GM19438 (cell line): ENCODE results near the gene ADAP1.
A peak's percentile ranks its signal among the peaks of the same experiment; 100 is the strongest.
"Not testable (repeated sequence)": the region's sequence is repeated elsewhere in the genome, so short reads cannot be mapped to it uniquely, and the experiment has no call there.

Experiments used
- ATAC-seq: cut with Tn5 transposase; IDR thresholded peaks from one replicate; pipeline ENCODE4 v1.9.1; 2021; ENCODE audit warnings: low read depth; ENCODE audit not compliant: unreplicated experiment

ADAP1 gene

DNA sequence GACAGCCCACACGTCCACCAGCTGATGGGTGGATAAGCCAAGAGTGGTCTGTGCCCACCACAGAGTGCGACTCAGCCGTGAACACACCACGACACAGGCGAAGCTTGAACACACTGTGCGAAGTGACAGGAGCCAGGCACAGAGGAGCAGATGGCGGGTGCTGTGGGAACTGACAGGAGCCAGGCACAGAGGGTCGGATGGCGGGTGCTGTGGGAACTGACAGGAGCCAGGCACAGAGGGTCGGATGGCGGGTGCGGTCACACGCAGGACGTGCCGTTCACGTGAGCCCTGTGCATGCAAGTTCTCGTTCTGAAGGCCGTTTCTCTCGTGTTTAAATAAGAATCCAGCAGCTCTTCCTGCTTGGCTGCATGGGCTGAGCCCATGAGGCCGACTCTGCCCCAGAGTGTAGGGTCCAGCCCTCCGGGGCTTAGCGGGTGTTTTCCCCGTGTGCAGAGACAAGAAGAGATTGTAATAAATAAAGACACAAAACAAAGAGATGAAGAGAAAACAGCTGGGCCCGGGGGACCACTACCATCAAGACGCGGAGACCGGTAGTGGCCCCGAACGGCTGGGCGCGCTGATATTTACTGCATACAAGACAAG lies 5.9 kb upstream of the ADAP1 start:
- ATAC-seq: no peak

GRCh38 chr7:959740-960139 lies 5.3 kb upstream of the ADAP1 start:
- not testable (repeated sequence) for ATAC-seq

DNA sequence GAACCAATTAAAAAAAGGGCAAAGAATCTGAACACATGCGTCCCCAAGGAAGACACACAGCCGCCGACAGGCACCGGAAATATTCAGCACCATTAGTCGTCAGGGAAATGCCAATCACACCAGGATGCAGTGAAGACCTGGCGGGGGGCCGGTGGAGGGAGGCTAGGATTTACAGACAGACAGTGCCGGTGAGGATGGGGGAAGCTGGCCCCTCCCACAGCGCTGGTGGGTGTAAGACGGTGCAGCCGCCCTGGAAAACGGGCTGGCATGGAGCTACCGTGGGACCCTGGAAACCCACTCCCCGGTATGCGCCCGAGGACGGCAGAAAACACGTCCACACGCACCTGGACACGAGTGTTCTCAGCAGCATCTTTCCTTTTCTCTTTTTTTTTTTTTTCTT lies 4.8 kb upstream of the ADAP1 start:
- no peak for ATAC-seq

- no peak for ATAC-seq
Measured at GRCh38 chr7:958221-959200, 4.0 kb upstream of the ADAP1 start.

GRCh38 chr7:957418-958220 lies 3.1 kb upstream of the ADAP1 start:
- no peak for ATAC-seq

GRCh38 chr7:956031-956430 lies 1.6 kb upstream of the ADAP1 start:
- ATAC-seq: no peak

DNA sequence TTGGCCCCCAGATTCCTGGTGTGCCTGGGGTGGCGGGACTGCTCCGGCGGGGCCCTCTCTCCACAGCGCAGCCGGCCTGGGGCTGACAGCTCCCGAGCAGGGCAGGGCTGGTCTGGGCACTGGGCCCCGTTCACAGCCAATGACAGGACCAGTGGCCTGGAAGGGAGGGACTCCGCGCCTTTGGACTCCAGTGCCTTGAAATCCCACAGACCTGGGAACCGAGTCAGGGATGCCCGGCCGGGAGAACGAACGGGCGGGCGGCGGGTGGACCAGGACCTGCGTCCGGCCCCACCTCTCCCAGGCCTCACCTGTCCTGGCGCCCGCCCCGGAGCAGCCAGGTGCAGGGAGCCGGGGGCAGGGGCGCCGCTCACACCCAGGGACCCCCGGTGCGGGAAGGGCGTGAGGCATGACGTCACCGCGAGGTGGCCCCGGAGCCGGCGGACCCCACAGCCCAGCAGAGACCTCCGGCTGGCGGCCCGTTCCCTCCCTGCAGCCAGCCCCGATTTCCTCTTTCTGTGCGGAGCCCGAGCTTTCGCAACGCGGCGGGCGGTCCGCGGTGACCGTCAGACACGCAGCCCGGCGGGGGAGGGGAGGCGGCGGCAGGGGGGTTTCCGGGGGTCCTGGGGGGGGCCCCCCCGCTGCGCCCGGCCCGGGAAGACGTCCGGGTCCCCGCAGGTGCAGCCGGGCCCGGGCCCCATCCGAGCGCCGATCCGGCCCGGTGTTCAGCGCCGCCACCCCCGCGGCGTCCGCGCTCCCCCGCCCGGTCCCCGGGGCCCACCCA lies 743 bp downstream of the ADAP1 start:
- peak; percentile 18 for ATAC-seq

DNA sequence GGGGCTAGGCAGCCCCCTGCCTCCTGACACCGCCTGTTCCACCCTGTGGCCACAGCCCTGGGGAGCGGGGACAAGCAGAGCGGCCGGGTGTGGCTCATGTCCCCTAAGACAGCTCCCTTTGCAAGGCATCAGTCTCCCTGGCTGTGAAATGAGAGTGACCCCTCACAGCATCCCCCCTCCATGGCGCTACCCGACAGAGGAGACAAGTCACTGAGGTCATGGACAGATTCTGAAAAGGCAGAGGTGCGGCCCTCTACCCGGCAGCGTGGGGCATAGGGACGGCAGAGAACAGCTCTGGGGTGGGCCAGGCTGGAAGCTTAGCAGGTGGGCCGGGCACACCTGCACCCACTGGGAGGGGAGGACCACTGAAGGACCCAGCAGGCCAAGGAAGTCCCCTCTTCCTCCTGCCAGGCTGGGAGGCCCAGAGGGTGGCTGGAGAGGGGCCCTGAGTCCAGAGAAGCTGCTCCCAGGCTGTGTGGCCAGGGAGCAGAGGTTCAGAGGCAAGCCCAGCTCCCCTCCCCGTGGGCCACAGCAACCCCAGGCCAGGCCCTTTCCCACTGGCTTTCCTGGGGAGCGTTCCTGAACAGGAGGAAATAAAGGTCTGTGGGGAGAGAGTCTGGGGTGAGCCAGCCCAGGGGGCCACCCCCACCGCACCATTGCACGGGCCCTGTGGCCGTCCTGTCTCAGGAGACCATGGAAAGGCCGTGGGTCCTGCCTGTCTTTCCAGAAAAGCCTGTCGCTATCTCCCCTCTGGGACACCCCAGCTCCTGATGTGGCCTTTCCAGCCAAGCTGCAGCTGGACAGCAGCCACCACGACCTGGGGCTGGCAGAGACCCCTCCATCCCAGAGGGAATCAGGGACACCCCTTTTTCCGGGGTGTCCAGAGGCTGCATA lies 1.7 kb downstream of the ADAP1 start:
- no peak for ATAC-seq

- ATAC-seq: no peak
Measured at GRCh38 chr7:951881-952547, 2.5 kb downstream of the ADAP1 start.

DNA sequence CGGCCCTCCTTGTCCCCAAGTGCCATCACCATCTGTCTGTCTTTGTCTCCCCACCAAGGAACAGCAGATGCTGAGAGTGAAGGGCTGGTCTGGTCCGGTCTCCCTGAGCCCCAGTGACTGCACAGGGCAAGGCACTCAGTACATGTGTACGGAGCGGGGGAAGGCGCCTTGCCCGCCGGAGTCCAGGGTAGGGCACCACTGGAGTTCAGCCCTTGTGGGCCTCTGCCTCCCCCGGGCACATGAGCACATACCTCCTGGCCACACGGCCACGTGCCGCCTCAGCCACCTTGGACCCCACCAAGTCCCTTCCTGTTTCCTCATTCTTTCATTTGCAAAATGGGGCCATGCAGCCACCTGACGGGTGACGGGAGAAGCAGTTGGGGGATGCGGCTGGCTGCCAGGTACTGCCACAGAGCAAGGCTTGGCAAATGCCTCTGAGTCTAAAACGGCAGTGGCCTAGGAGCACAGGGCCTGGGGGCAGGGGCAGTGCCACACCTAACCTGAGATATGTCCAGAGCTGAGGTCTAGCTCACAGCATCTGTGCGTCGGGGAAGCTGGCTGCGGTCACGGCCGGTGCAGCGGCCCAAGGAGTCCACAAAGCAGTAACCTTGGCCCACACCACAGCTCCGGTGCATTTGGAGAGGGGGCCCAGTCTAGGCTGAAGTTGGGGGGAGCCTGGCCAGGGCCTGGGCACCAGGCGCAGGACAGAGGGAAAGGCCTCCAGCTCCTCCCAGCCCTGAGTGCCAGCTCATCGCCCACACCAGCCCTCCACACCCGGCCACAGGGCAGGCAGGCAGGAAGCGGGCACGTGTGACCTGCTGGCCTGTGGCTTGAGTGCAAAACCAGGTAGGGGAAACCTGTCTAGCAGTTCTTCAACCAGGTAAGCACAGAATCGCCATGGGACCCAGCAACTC lies 5.2 kb downstream of the ADAP1 start:
- no peak for ATAC-seq

GRCh38 chr7:947391-948210 lies 6.9 kb downstream of the ADAP1 start:
- ATAC-seq: no peak

GRCh38 chr7:946256-946996 lies 8.1 kb downstream of the ADAP1 start:
- ATAC-seq: no peak

DNA sequence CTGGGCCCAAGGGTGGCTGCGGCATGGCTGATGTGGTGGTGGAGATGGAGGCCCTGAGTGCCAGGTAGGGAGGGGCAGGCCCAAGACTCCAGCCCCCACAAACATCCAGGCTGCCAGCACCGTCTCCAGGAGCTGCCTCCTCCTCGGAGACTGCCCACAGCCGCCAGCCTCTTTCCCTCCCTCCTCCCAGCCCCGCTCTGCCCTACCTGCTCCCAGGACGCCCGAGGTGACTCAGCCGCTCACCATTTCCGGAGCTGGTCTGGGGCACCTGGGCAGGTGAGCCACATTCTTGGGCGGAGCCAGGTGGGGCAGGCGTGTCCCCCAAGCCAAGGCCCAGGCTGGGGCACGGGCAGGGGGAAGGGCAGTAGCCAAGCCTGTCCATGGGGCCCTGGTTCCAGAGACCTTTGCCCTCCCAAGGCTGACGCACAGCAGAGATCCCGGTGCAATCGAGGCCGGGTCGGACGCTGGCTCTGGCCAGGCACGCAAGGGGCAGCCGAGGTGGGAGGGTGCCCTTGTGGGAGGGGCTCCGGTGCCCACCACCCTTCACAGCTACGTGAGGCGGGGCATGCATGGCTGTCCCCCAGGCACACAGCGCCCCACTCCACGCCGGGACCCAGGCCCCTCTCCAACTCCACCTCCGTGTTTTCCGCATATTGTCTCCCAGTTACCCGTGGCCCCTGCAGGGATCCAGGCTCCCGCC lies 8.8 kb downstream of the ADAP1 start:
- no peak for ATAC-seq

- no peak for ATAC-seq
Measured at GRCh38 chr7:945147-945555, 9.3 kb downstream of the ADAP1 start.

DNA sequence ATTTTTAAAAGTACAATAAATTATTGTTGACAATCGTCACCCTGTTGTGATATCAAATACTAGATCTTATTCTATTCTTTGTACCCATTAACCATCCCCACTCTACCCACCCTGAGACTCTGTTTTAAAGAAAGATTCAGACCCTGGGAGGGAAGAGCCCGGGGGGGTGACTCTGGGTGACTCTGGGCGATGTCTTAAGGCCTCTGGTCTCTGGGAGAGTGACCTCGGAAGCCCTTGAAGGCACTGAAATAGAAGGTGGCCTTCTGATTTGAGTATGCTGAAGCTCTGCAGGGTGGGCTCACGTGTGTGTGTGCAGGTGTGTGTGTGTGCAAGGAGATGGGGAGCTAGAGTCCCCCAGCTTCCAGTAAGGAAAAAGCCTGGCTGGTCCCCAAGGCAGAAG lies 9.7 kb downstream of the ADAP1 start:
- ATAC-seq: no peak

- ATAC-seq: not testable (repeated sequence)
Measured at GRCh38 chr7:943793-944192, 10.7 kb downstream of the ADAP1 start.
